Mucosa of rectum (tissue), 2 donors: ENCODE data around the gene AGPAT3.
"Not testable (repeated sequence)": the region's sequence is repeated elsewhere in the genome, so short reads cannot be mapped to it uniquely, and the experiment has no call there.

ENCODE experiments used
- H3K27ac ChIP-seq, 2 donors: one replicate each; pipeline ENCODE4 v1.7.0; 2013; ENCODE audit warnings: inconsistent platforms in 2 of 2, low read depth in 2 of 2, low read length in 2 of 2
- H3K27me3 ChIP-seq, 2 donors: one replicate each; pipeline ENCODE4 v1.7.0; 2013; ENCODE audit warnings: low read length in 2 of 2; ENCODE audit not compliant: control insufficient read depth in 2 of 2, insufficient read depth in 2 of 2
- H3K36me3 ChIP-seq, 2 donors: one replicate each; pipeline ENCODE4 v1.7.0; 2013; ENCODE audit warnings: low read length in 2 of 2; ENCODE audit not compliant: control insufficient read depth in 2 of 2, insufficient read depth in 2 of 2
- H3K4me1 ChIP-seq, 2 donors: one replicate each; pipeline ENCODE4 v1.7.0; 2013; ENCODE audit warnings: low read length in 2 of 2, mild to moderate bottlenecking in 1 of 2; ENCODE audit not compliant: control insufficient read depth in 2 of 2, insufficient read depth in 2 of 2
- H3K4me3 ChIP-seq, 2 donors: one replicate each; pipeline ENCODE4 v1.7.0; 2013; ENCODE audit warnings: low read length in 2 of 2
- H3K9ac ChIP-seq, 2 donors: one replicate each; pipeline ENCODE4 v1.7.0; 2013; ENCODE audit warnings: low read length in 2 of 2, low read depth in 1 of 2, mild to moderate bottlenecking in 1 of 2
- H3K9me3 ChIP-seq, 2 donors: one replicate each; pipeline ENCODE4 v1.7.0; 2013; ENCODE audit warnings: low read length in 2 of 2; ENCODE audit not compliant: control insufficient read depth in 2 of 2
- donor health status: healthy.
- donor health status: Normal muscosa, but diverticular disease.

The AGPAT3 gene

GRCh38 chr21:43893536-43894205 lies 28.6 kb downstream of the AGPAT3 start:
- Histone ChIP-seq H3K9ac (no peak overlapping the region), H3K27me3 (no peaks in the 10 kb centered on the region), H3K36me3 (peaks cover 0 to 8% of the 10 kb centered on the region in 2 donors), H3K4me3 (peak overlapping the region in 1 of 2 donors; percentile 1), H3K9me3 (no peaks in the 10 kb centered on the region), H3K4me1 (no peaks in the 10 kb centered on the region), H3K27ac (no peak overlapping the region)

GRCh38 chr21:43894206-43894577 lies 29.2 kb downstream of the AGPAT3 start:
- H3K9me3 ChIP-seq: no peaks in the 10 kb centered on the region
- H3K27ac ChIP-seq: no peak overlapping the region
- no peak overlapping the region for H3K4me3 ChIP-seq
- H3K4me1 ChIP-seq: no peaks in the 10 kb centered on the region
- no peaks in the 10 kb centered on the region for H3K27me3 ChIP-seq
- peaks cover 0 to 11% of the 10 kb centered on the region in 2 donors for H3K36me3 ChIP-seq
- H3K9ac ChIP-seq: no peak overlapping the region

GRCh38 chr21:43895196-43895595 lies 30.2 kb downstream of the AGPAT3 start:
- Histone ChIP-seq H3K4me1 (no peaks in the 10 kb centered on the region), H3K9ac (no peak overlapping the region), H3K36me3 (peaks cover 0 to 6% of the 10 kb centered on the region in 2 donors), H3K4me3 (no peak overlapping the region), H3K27me3 (no peaks in the 10 kb centered on the region), H3K9me3 (no peaks in the 10 kb centered on the region), H3K27ac (no peak overlapping the region)

GRCh38 chr21:43896696-43897299 lies 31.8 kb downstream of the AGPAT3 start:
- not testable (repeated sequence) for H3K36me3 ChIP-seq, H3K27ac ChIP-seq, H3K4me3 ChIP-seq, H3K9me3 ChIP-seq, H3K9ac ChIP-seq, H3K4me1 ChIP-seq, H3K27me3 ChIP-seq

- H3K27me3 ChIP-seq: no peaks in the 10 kb centered on the region
- H3K4me3 ChIP-seq: no peak overlapping the region
- peaks cover 6 to 10% of the 10 kb centered on the region in 2 donors for H3K4me1 ChIP-seq
- no peaks in the 10 kb centered on the region for H3K9me3 ChIP-seq
- peaks cover 0 to 3% of the 10 kb centered on the region in 2 donors for H3K36me3 ChIP-seq
- no peak overlapping the region for H3K9ac ChIP-seq
- no peak overlapping the region for H3K27ac ChIP-seq
Measured at GRCh38 chr21:43899307-43900077, 34.5 kb downstream of the AGPAT3 start.

- H3K9ac ChIP-seq: no peak overlapping the region
- H3K9me3 ChIP-seq: no peaks in the 10 kb centered on the region
- H3K27ac ChIP-seq: no peak overlapping the region
- peaks cover 6 to 10% of the 10 kb centered on the region in 2 donors for H3K4me1 ChIP-seq
- H3K4me3 ChIP-seq: no peak overlapping the region
- no peaks in the 10 kb centered on the region for H3K27me3 ChIP-seq
- peaks cover 0 to 6% of the 10 kb centered on the region in 2 donors for H3K36me3 ChIP-seq
Measured at GRCh38 chr21:43900078-43900385, 35.0 kb downstream of the AGPAT3 start.

- Histone ChIP-seq H3K9ac (no peak overlapping the region), H3K27me3 (no peaks in the 10 kb centered on the region), H3K36me3 (peaks cover 0 to 9% of the 10 kb centered on the region in 2 donors), H3K27ac (no peak overlapping the region), H3K4me1 (peaks cover 6 to 10% of the 10 kb centered on the region in 2 donors), H3K9me3 (no peaks in the 10 kb centered on the region), H3K4me3 (no peak overlapping the region)
Measured at GRCh38 chr21:43900690-43901089, 35.7 kb downstream of the AGPAT3 start.

GRCh38 chr21:43902441-43902840 lies 37.4 kb downstream of the AGPAT3 start:
- no peaks in the 10 kb centered on the region for H3K9me3 ChIP-seq
- H3K9ac ChIP-seq: no peak overlapping the region
- peaks cover 6 to 10% of the 10 kb centered on the region in 2 donors for H3K4me1 ChIP-seq
- H3K36me3 ChIP-seq: peaks cover 0 to 20% of the 10 kb centered on the region in 2 donors
- no peak overlapping the region for H3K4me3 ChIP-seq
- no peak overlapping the region for H3K27ac ChIP-seq
- H3K27me3 ChIP-seq: no peaks in the 10 kb centered on the region

- Histone ChIP-seq H3K4me3 (no peak overlapping the region), H3K36me3 (peaks cover 0 to 23% of the 10 kb centered on the region in 2 donors), H3K9ac (no peak overlapping the region), H3K4me1 (peaks cover 6 to 10% of the 10 kb centered on the region in 2 donors), H3K9me3 (no peaks in the 10 kb centered on the region), H3K27ac (peak overlapping the region in 1 of 2 donors; percentile 23), H3K27me3 (no peaks in the 10 kb centered on the region)
Measured at GRCh38 chr21:43903451-43904091, 38.5 kb downstream of the AGPAT3 start.

- Histone ChIP-seq H3K27ac (no peak overlapping the region), H3K4me3 (no peak overlapping the region), H3K27me3 (no peaks in the 10 kb centered on the region), H3K36me3 (peaks cover 0 to 20% of the 10 kb centered on the region in 2 donors), H3K9ac (no peak overlapping the region), H3K9me3 (no peaks in the 10 kb centered on the region), H3K4me1 (peaks cover 6 to 10% of the 10 kb centered on the region in 2 donors)
Measured at GRCh38 chr21:43904331-43904781, 39.3 kb downstream of the AGPAT3 start.
